PC-9 (cell line): Measurements from ENCODE around the gene ITGB8.

Experiments
- CTCF ChIP-seq: fragments of 200-600 bp; sonication (generic); conservative IDR thresholded peaks from 2 replicates; pipeline ENCODE4 v1.6.1; 2017; ENCODE audit warnings: mixed run types, antibody characterized with exemption, mild to moderate bottlenecking, moderate library complexity
- EZH2 ChIP-seq: fragments of 200-600 bp; sonication (generic); IDR thresholded peaks from 2 replicates; pipeline ENCODE4 v1.8.0; 2017; ENCODE audit warnings: antibody characterized with exemption, low read depth

GRCh38 chr7:20459419-20459818, 128.7 kb downstream of the ITGB8 start:
- TF ChIP-seq CTCF (no peak), EZH2 (no peak)
